IMR-90 (cell line): ENCODE results near the gene SYNGR4. TPM values are rescaled to one million over a fixed set of nuclear protein-coding genes. Genes with fewer than 3 reads are reported as not detected.

Experiments
- ATAC-seq: fragments of 200-7000 bp; cut with Tn5 transposase; 2 replicates; pipeline ENCODE4 v1.9.1; 2020; ENCODE audit warnings: low read depth, mild to moderate bottlenecking, moderate library complexity
- BruUV-seq: library from RNA; stranded (reverse); fragments of 400-500 nt; replicated peaks from 2 replicates; lab custom pipeline; 2021; lab: Mats Ljungman, UMichigan
- CTCF ChIA-PET: fragments of 300-600 bp; formaldehyde crosslinking; extraction: SDS; loops from one replicate; lab custom pipeline; 2021; ENCODE audit warnings: antibody characterized with exemption; lab: Yijun Ruan, JAX
- POLR2A ChIA-PET: fragments of 300-600 bp; sonication (Branson Sonifier 250); formaldehyde crosslinking; loops from one replicate; lab custom pipeline; 2022; ENCODE audit warnings: antibody characterized with exemption; ENCODE audit not compliant: unreplicated experiment; lab: Charles Lee
- DNase-seq: peaks from one replicate; pipeline ENCODE4 v3.0.0; 2013
- H2AFZ ChIP-seq: replicated peaks from 2 replicates; pipeline ENCODE3; 2013; ENCODE audit warnings: low read length, mild to moderate bottlenecking; ENCODE audit not compliant: poor library complexity
- H2AK5ac ChIP-seq: 2 replicates; pipeline ENCODE4 v1.6.1; 2013; ENCODE audit warnings: low read depth, low read length, inconsistent platforms
- H2AK9ac ChIP-seq: replicated peaks from 2 replicates; pipeline ENCODE3; 2013; ENCODE audit warnings: mild to moderate bottlenecking, low read depth, low read length, moderate library complexity; ENCODE audit not compliant: poor library complexity
- H2BK120ac ChIP-seq: 2 replicates; pipeline ENCODE4 v1.6.1; 2013; ENCODE audit warnings: low read depth, low read length, inconsistent platforms
- H2BK15ac ChIP-seq: 3 replicates; pipeline ENCODE4 v1.6.1; 2013; ENCODE audit warnings: low read depth, low read length, inconsistent platforms
- H2BK20ac ChIP-seq: 2 replicates; pipeline ENCODE4 v1.6.1; 2013; ENCODE audit warnings: low read depth, mild to moderate bottlenecking, inconsistent platforms, low read length, moderate library complexity
- H2BK5ac ChIP-seq: 2 replicates; pipeline ENCODE4 v1.6.1; 2013; ENCODE audit warnings: mild to moderate bottlenecking, low read depth, low read length, inconsistent platforms; ENCODE audit not compliant: poor library complexity, severe bottlenecking
- H3K14ac ChIP-seq: replicated peaks from 2 replicates; pipeline ENCODE4 v1.6.1; 2013; ENCODE audit warnings: low read depth, low read length, inconsistent platforms
- H3K18ac ChIP-seq: 2 replicates; pipeline ENCODE4 v1.6.1; 2013; ENCODE audit warnings: low read depth, low read length, control low read depth
- H3K23ac ChIP-seq: 2 replicates; pipeline ENCODE4 v1.6.1; 2013; ENCODE audit warnings: low read depth, low read length, inconsistent platforms
- H3K27ac ChIP-seq: 2 replicates; pipeline ENCODE4 v1.5.1; 2013; ENCODE audit warnings: mild to moderate bottlenecking, control low read depth, low read length; ENCODE audit not compliant: insufficient read depth
- H3K27me3 ChIP-seq: 2 replicates; pipeline ENCODE4 v1.6.1; 2013; ENCODE audit warnings: low read length; ENCODE audit not compliant: control insufficient read depth, insufficient read depth
- H3K36me3 ChIP-seq: 2 replicates; pipeline ENCODE4 v1.6.1; 2013; ENCODE audit warnings: low read length, mixed read lengths; ENCODE audit not compliant: control insufficient read depth, insufficient read depth
- H3K4ac ChIP-seq: 2 replicates; pipeline ENCODE4 v1.6.1; 2013; ENCODE audit warnings: low read depth, low read length, inconsistent platforms
- H3K4me1 ChIP-seq: 2 replicates; pipeline ENCODE4 v1.6.1; 2013; ENCODE audit warnings: low read length, mixed read lengths; ENCODE audit not compliant: control insufficient read depth, insufficient read depth
- H3K4me2 ChIP-seq: 2 replicates; pipeline ENCODE4 v1.6.1; 2013; ENCODE audit warnings: low read depth, mild to moderate bottlenecking, control low read depth, low read length, moderate library complexity
- H3K4me3 ChIP-seq: 2 replicates; pipeline ENCODE4 v1.5.1; 2013; ENCODE audit warnings: low read depth, mild to moderate bottlenecking, control low read depth, low read length, moderate library complexity; ENCODE audit not compliant: insufficient read depth
- H3K56ac ChIP-seq: 2 replicates; pipeline ENCODE4 v1.6.1; 2013; ENCODE audit warnings: low read length, inconsistent platforms; ENCODE audit not compliant: insufficient read depth; ENCODE audit errors: extremely low read depth
- H3K79me1 ChIP-seq, 2 experiments: 2 replicates each; pipeline ENCODE4 v1.6.1; 2013; ENCODE audit warnings: low read length in 2 of 2, inconsistent platforms in 1 of 2, low read depth in 1 of 2
- H3K9ac ChIP-seq: 2 replicates; pipeline ENCODE4 v1.6.1; 2013; ENCODE audit warnings: low read depth, low read length, control low read depth
- H3K9me1 ChIP-seq: 2 replicates; pipeline ENCODE4 v1.6.1; 2013; ENCODE audit warnings: low read length, inconsistent platforms; ENCODE audit not compliant: insufficient read depth
- H3K9me3 ChIP-seq: 2 replicates; pipeline ENCODE4 v1.6.1; 2013; ENCODE audit warnings: low read length; ENCODE audit not compliant: control insufficient read depth, insufficient read depth
- H4K20me1 ChIP-seq: 2 replicates; pipeline ENCODE4 v1.6.1; 2013; ENCODE audit warnings: low read length, inconsistent platforms; ENCODE audit not compliant: insufficient read depth
- H4K5ac ChIP-seq: 2 replicates; pipeline ENCODE4 v1.6.1; 2013; ENCODE audit warnings: mild to moderate bottlenecking, low read depth, low read length, control low read depth
- H4K8ac ChIP-seq, 2 experiments: 2 replicates each; pipeline ENCODE4 v1.6.1; 2013; ENCODE audit warnings: low read depth in 2 of 2, low read length in 2 of 2, control low read depth in 1 of 2, inconsistent platforms in 1 of 2
- H4K91ac ChIP-seq: 2 replicates; pipeline ENCODE4 v1.6.1; 2013; ENCODE audit warnings: low read depth, low read length, inconsistent platforms; ENCODE audit not compliant: insufficient read depth
- MAFK ChIP-seq: IDR thresholded peaks from 2 replicates; pipeline ENCODE4 v1.6.1; 2012; ENCODE audit warnings: low read depth, low read length, improper control_type of control experiment
- MXI1 ChIP-seq: IDR thresholded peaks from 2 replicates; pipeline ENCODE4 v1.6.1; 2012; ENCODE audit warnings: low read depth, mild to moderate bottlenecking, low read length, moderate library complexity, borderline replicate concordance
- RCOR1 ChIP-seq: IDR thresholded peaks from 2 replicates; pipeline ENCODE4 v1.6.1; 2012; ENCODE audit warnings: mild to moderate bottlenecking, low read length, improper control_type of control experiment; ENCODE audit not compliant: insufficient replicate concordance
- RFX5 ChIP-seq: IDR thresholded peaks from 2 replicates; pipeline ENCODE4 v1.8.0; 2012; ENCODE audit warnings: low read depth, mild to moderate bottlenecking, low read length, moderate library complexity
- WGBS, 2 experiments: methylation state at CpG; one replicate each; pipeline versions ENCODE4 v1.1.5 to v1.1.7; 2013; ENCODE audit warnings: missing lambda C conversion rate in 2 of 2; ENCODE audit not compliant: insufficient read length in 1 of 2; ENCODE audit errors: extremely low coverage in 2 of 2; 5-methylcytosine and 5-hydroxymethylcytosine counted together
- dilution Hi-C: fragments of 300-500 bp; cut with HindIII; formaldehyde crosslinking; loops from one replicate; pipeline ENCODE4 v1.14.3; 2018; ENCODE audit warnings: low sequenced_read_pairs; ENCODE audit not compliant: unreplicated experiment
- in situ Hi-C: fragments of 300-500 bp; cut with MboI; formaldehyde crosslinking; loops from 3 replicates; pipeline ENCODE4 v1.14.3; 2019; ENCODE audit warnings: low sequenced_read_pairs, inconsistent platforms, mixed read lengths
- intact Hi-C: fragments of 100-400 bp; cut with micrococcal nuclease; formaldehyde crosslinking; loops from 2 replicates; pipeline ENCODE4 v1.10.0; 2022
- polyA plus RNA-seq, 3 experiments: library from polyadenylated mRNA; depleted of rRNA; stranded (reverse); fragments of >200 nt; gene quantifications; 2 replicates each; pipeline ENCODE4 v1.2.3, GENCODE V29; 2012; ENCODE audit warnings: low replicate concordance in 1 of 3
- total RNA-seq: library from RNA; depleted of rRNA; stranded (reverse); fragments of >200 nt; gene quantifications from 2 replicates; pipeline ENCODE4 v1.2.3, GENCODE V29; 2012

Gene SYNGR4
- total and polyA plus RNA-seq, 2 of the 4 experiments (the other 2 are of a cell fraction): not detected

DNA sequence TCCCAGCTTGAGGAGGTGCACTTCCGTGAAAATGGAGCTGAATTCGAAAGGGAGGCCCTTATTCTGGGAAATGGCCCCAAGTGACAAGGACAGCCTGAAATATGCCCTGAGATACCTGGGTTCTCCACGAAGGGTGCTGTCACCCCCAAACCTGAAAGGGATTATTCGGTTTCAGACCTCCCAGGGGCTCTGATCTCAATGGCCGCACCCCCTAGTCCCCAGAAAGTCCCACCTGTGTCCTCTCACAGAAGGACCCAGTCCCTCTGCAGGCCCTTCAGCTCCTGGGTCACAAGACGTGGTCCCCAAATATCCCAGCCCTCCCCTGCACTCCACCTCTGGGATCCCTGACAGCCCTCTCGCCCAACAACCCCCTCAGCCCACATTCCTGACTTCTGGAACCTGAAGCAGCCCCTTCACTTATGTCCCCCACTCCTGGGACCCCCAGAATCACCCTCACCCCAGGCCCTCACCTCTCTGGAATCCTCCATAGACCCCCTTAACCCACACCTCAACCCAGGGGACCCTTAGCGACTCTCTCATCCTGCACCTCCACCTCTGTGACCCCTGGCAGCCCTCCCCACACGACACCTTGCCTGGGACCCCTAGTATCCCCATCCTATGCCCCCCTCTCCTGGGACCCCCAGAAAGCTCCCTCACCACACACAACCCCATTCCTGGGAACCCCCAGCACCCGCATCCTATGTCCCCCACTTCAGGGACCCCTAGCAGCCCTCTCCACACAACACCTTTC lies 606 bp downstream of the SYNGR4 start (continued):
- no peak for TF ChIP-seq RFX5
- TF ChIP-seq MXI1: no peak

GRCh38 chr19:48365602-48366001 lies 1.4 kb downstream of the SYNGR4 start:
- H2AFZ ChIP-seq: no peak overlapping the region
- no peak overlapping the region for H3K4me2 ChIP-seq
- H3K14ac ChIP-seq: no peak overlapping the region
- DNase-seq: no peak
- no peak overlapping the region for H2BK15ac ChIP-seq
- no peak overlapping the region for H2AK5ac ChIP-seq
- no peaks in the 10 kb centered on the region for H3K9me3 ChIP-seq
- no peak for TF ChIP-seq MAFK
- no peak for TF ChIP-seq RCOR1
- no peak overlapping the region for H3K23ac ChIP-seq
- no peak overlapping the region for H3K9ac ChIP-seq
- no peak overlapping the region for H3K4ac ChIP-seq
- no peak overlapping the region for H4K5ac ChIP-seq
- no peak overlapping the region for H4K8ac ChIP-seq
- H2BK5ac ChIP-seq: no peak overlapping the region
- no peak overlapping the region for H2BK120ac ChIP-seq
- ATAC-seq: no peak
- H3K4me3 ChIP-seq: no peak overlapping the region
- no peak overlapping the region for H4K91ac ChIP-seq
- no peak overlapping the region for H3K18ac ChIP-seq
- ChIA-PET POLR2A (no interaction called here), CTCF (no interaction called here)
- H3K36me3 ChIP-seq: no peaks in the 10 kb centered on the region
- H3K27me3 ChIP-seq: no peaks in the 10 kb centered on the region; the same call in 1 of the 2 replicates
- no peaks in the 10 kb centered on the region for H3K4me1 ChIP-seq
- in situ Hi-C loops: no loop called here
- H3K56ac ChIP-seq: no peak overlapping the region
- no peak overlapping the region for H3K27ac ChIP-seq
- dilution Hi-C loops: no loop called here
- no peaks in the 10 kb centered on the region for H4K20me1 ChIP-seq
- intact Hi-C loops: no loop called here
- H2BK20ac ChIP-seq: no peak overlapping the region
- no TSS peak for BruUV-seq
- H3K79me1 ChIP-seq: peaks cover 0 to 7% of the 10 kb centered on the region in 2 experiments; a peak in 1 of 4 replicates
- no peaks in the 10 kb centered on the region; the same call in 1 of the 2 replicates for H3K9me1 ChIP-seq
- no CpG with 5 or more reads among the region's 11 CpGs for WGBS, 2 experiments
- peak overlapping the region; percentile 23 for H2AK9ac ChIP-seq
